Breast epithelium (tissue), 3 donors: ENCODE data around the gene DEFB118.

Experiments
- POLR2A ChIP-seq: fragments of 450-650 bp; IDR thresholded peaks from one replicate; pipeline ENCODE4 v1.6.1; 2016; ENCODE audit warnings: antibody characterized with exemption, mild to moderate bottlenecking, moderate library complexity
- POLR2AphosphoS5 ChIP-seq, 3 donors: sonication (generic); formaldehyde crosslinking; IDR thresholded peaks; one replicate each; pipeline ENCODE4 v1.6.1; 2017; ENCODE audit warnings: antibody characterized with exemption in 3 of 3
- TF ChIP-seq, protein P1 (sequence below), 3 donors: fragments of 450-650 bp; IDR thresholded peaks; one replicate each; pipeline ENCODE4 v1.5.1; 2016 to 2017; ENCODE audit warnings: antibody characterized with exemption in 3 of 3, mild to moderate bottlenecking in 3 of 3, moderate library complexity in 3 of 3

DNA sequence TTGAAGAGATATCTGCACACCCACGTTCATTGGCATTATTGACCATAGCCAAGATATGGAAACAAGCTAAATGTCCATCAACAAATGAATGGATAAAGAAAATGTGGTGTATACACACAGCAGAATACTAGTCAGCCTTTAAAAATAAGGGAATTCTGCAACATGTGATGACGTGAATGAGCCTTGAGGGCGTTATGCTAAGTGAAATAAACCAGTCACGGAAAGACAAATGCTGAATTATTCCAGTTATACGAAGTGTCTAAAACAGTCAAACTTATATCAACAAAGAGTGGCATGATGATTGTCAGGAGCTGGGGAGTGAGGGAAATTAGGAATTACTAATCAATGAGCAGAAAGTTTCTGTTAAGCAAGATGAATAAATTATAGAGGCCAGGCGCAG, 46.0 kb downstream of the DEFB118 start:
- TF ChIP-seq, protein P1, sequence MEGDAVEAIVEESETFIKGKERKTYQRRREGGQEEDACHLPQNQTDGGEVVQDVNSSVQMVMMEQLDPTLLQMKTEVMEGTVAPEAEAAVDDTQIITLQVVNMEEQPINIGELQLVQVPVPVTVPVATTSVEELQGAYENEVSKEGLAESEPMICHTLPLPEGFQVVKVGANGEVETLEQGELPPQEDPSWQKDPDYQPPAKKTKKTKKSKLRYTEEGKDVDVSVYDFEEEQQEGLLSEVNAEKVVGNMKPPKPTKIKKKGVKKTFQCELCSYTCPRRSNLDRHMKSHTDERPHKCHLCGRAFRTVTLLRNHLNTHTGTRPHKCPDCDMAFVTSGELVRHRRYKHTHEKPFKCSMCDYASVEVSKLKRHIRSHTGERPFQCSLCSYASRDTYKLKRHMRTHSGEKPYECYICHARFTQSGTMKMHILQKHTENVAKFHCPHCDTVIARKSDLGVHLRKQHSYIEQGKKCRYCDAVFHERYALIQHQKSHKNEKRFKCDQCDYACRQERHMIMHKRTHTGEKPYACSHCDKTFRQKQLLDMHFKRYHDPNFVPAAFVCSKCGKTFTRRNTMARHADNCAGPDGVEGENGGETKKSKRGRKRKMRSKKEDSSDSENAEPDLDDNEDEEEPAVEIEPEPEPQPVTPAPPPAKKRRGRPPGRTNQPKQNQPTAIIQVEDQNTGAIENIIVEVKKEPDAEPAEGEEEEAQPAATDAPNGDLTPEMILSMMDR (IDR thresholded peaks at IDR 0.05) = no peak
- no peak for TF ChIP-seq POLR2A
- no peak for TF ChIP-seq POLR2AphosphoS5 (IDR thresholded peaks at IDR 0.05)
